K562 (cell line): ENCODE data around the gene ALKBH4. TPM values are rescaled to one million over a fixed set of nuclear protein-coding genes. Genes with fewer than 3 reads are reported as not detected.
"Not testable (repeated sequence)": the region's sequence is repeated elsewhere in the genome, so short reads cannot be mapped to it uniquely, and the experiment has no call there.

Experiments used
- ATAC-seq: fragments of 200-7000 bp; cut with Tn5 transposase; 3 replicates; pipeline ENCODE4 v1.9.1; 2020; ENCODE audit warnings: moderate library complexity
- BruUV-seq: library from RNA; stranded (reverse); fragments of 400-500 nt; replicated peaks from 2 replicates; lab custom pipeline; 2021; lab: Mats Ljungman, UMichigan
- CTCF ChIA-PET: fragments of 300-600 bp; formaldehyde crosslinking; extraction: SDS; loops from one replicate; lab custom pipeline; 2021; ENCODE audit warnings: low intra/inter-chr PET ratio; lab: Yijun Ruan, JAX
- POLR2A ChIA-PET: fragments of 300-600, 350-650 bp; sonication (Branson Sonifier 250); formaldehyde crosslinking; extraction: SDS; loops from one replicate; lab custom pipeline; 2021; ENCODE audit warnings: antibody characterized with exemption, inconsistent platforms; lab: Yijun Ruan, JAX
- DNase-seq, 4 experiments: peaks; one replicate each; pipeline versions ENCODE4 v3.0.0 to v3.0.0-alpha.2; 2011 to 2018; ENCODE audit warnings: low spot score in 3 of 4, mixed read lengths in 3 of 4; ENCODE audit errors: extremely low read depth in 1 of 4
- FAIRE-seq: peaks from 2 replicates; lab custom pipeline; 2011; peaks lifted over from hg19 to GRCh38; lab: Jason Lieb, UNC
- H2AFZ ChIP-seq: 2 replicates; pipeline ENCODE4 v1.6.0; 2011; ENCODE audit warnings: low read depth, low read length, control low read depth, inconsistent platforms
- H3K27ac ChIP-seq: fragments of 200-600 bp; 3 replicates; pipeline ENCODE4 v1.8.0; 2011; ENCODE audit warnings: low read depth, mild to moderate bottlenecking, control low read depth, inconsistent platforms, low read length, moderate library complexity, mixed read lengths; ENCODE audit errors: extremely low read depth
- H3K27me3 ChIP-seq, 2 experiments: fragments of 300-600 bp in 1 of 2; 2 replicates in 1 of 2; 3 replicates in 1 of 2; pipeline versions ENCODE4 v1.6.0 to v1.8.0; 2011; ENCODE audit warnings: inconsistent platforms in 2 of 2, low read length in 2 of 2, mild to moderate bottlenecking in 1 of 2, mixed read lengths in 1 of 2, moderate library complexity in 1 of 2; ENCODE audit not compliant: control insufficient read depth in 2 of 2, insufficient read depth in 2 of 2
- H3K36me3 ChIP-seq: fragments of 300-600 bp; 3 replicates; pipeline ENCODE4 v1.8.0; 2011; ENCODE audit warnings: mild to moderate bottlenecking, low read length, inconsistent platforms; ENCODE audit not compliant: control insufficient read depth, insufficient read depth
- H3K4me1 ChIP-seq, 2 experiments: fragments of 200-600 bp in 1 of 2; replicated peaks in 1 of 2; 2 replicates in 1 of 2; 3 replicates in 1 of 2; pipeline versions ENCODE4 v1.5.1 to v1.8.0; 2011; ENCODE audit warnings: inconsistent platforms in 2 of 2, low read length in 2 of 2, mild to moderate bottlenecking in 1 of 2, mixed read lengths in 1 of 2, moderate library complexity in 1 of 2; ENCODE audit not compliant: control insufficient read depth in 2 of 2, insufficient read depth in 2 of 2
- H3K4me2 ChIP-seq: 2 replicates; pipeline ENCODE4 v1.6.1; 2011; ENCODE audit warnings: low read length, control low read depth, inconsistent platforms, mixed read lengths; ENCODE audit not compliant: insufficient read depth
- H3K4me3 ChIP-seq: fragments of 200-600 bp; sonication (generic), shearing (Covaris generic); 2 replicates; pipeline ENCODE4 v1.5.1; 2016; ENCODE audit warnings: control low read depth, inconsistent platforms
- H3K79me2 ChIP-seq: fragments of 200-600 bp; 3 replicates; pipeline ENCODE4 v1.8.0; 2011; ENCODE audit warnings: low read length, inconsistent platforms; ENCODE audit not compliant: control insufficient read depth, insufficient read depth
- H3K9ac ChIP-seq, 2 experiments: 2 replicates each; pipeline versions ENCODE4 v1.6.0 to v1.6.1; 2011; ENCODE audit warnings: low read depth in 2 of 2, low read length in 2 of 2, control low read depth in 1 of 2, inconsistent platforms in 1 of 2, mild to moderate bottlenecking in 1 of 2, mixed read lengths in 1 of 2; ENCODE audit not compliant: insufficient read depth in 1 of 2
- H3K9me1 ChIP-seq: one replicate; pipeline ENCODE4 v1.6.0; 2011; ENCODE audit warnings: inconsistent platforms, mild to moderate bottlenecking, low read length, moderate library complexity; ENCODE audit not compliant: control insufficient read depth, insufficient read depth
- H3K9me3 ChIP-seq: replicated peaks from 2 replicates; pipeline ENCODE4 v1.5.1; 2011; ENCODE audit warnings: low read depth, low read length, inconsistent platforms; ENCODE audit not compliant: control insufficient read depth, insufficient read depth
- H4K20me1 ChIP-seq: replicated peaks from 2 replicates; pipeline ENCODE4 v1.6.1; 2011; ENCODE audit warnings: low read length, inconsistent platforms, mixed read lengths; ENCODE audit not compliant: control insufficient read depth, insufficient read depth
- WGBS: fragments of 100-300 bp; shearing (Covaris generic); methylation state at CpG from one replicate; pipeline ENCODE4 v1.1.6; 2016; ENCODE audit warnings: low coverage, mixed read lengths; ENCODE audit not compliant: insufficient coverage; ENCODE audit errors: missing lambda C conversion rate; 5-methylcytosine and 5-hydroxymethylcytosine counted together
- in situ Hi-C: fragments of 300-500 bp; cut with MboI; formaldehyde crosslinking; loops from 4 replicates; pipeline ENCODE4 v1.15.0; 2018; ENCODE audit warnings: inconsistent platforms, mixed read lengths
- intact Hi-C: fragments of 100-400 bp; cut with micrococcal nuclease; formaldehyde crosslinking; loops from 2 replicates; pipeline ENCODE4 v1.14.2; 2022
- polyA plus RNA-seq, 8 experiments: library from polyadenylated mRNA; depleted of rRNA in 4 of 8; stranded (reverse) in 5 of 8; unstranded in 3 of 8; fragments of >200 nt; fragmentation: Nextera tagmentation in 2 of 8; fragmentation: Illumina TruSeq in 1 of 8; extraction: Ambion mirVana in 2 of 8; extraction: Trizol in 1 of 8; gene quantifications; 2 replicates each; pipeline versions ENCODE4 v1.2.1 to v1.2.3, GENCODE V29; 2011 to 2014; ENCODE audit warnings: inconsistent platforms in 1 of 8, missing spikeins in 1 of 8
- total RNA-seq, 7 experiments: library from RNA; depleted of rRNA in 6 of 7; stranded (reverse); fragments of >200 nt in 6 of 7; fragmentation: Illumina TruSeq in 2 of 7; extraction: Trizol in 2 of 7; gene quantifications; 2 replicates each; pipeline versions ENCODE4 v1.2.1 to v1.2.3, GENCODE V29; 2011 to 2021; ENCODE audit warnings: low replicate concordance in 1 of 7

Gene ALKBH4
- total and polyA plus RNA-seq, 9 of the 15 experiments (the other 6 are each of a cell fraction or from before 2014, with no cell fraction given): 4.6 to 21.4 (median 11.8) TPM

DNA sequence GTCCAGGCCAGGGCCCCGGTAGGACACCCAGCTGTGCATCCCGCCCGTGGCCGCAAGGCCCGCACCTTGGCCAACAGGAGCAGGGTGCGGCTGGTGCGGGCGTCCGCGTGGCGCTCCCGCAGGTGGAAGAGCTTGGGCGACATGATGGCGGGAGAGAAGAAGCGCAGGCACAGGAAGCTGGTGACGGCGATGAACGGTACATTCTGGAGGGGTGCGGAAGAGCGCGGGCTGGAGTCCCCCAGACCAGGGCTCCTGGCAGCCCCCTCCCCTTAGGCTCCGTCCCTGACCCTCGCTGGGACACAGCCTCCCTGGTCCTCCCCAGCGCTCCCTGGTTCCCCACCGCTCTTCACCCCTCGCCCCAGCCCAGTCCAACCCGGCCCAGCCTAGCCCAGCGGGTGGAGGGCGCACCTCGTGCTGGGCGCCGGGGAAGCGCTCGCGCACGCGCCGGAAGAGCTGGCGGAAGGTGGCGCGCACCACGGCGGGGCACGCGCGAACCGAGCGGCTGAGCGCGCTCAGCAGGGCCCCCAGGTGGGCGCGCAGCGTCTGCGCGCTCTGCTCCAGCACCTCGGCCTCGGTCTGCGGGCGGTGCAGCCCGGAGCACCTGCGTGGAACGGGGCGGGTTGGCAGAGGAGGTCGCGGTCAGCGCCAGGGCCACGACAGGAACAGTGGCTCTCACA, 29.9 kb upstream of the ALKBH4 start:
- H4K20me1 ChIP-seq, H2AFZ ChIP-seq, CTCF ChIA-PET, FAIRE-seq, H3K4me1 ChIP-seq, ATAC-seq, H3K9ac ChIP-seq, H3K79me2 ChIP-seq, H3K4me2 ChIP-seq, intact Hi-C loops, POLR2A ChIA-PET, H3K27ac ChIP-seq, H3K36me3 ChIP-seq, H3K4me3 ChIP-seq, DNase-seq, H3K9me1 ChIP-seq, BruUV-seq, H3K27me3 ChIP-seq, H3K9me3 ChIP-seq: not testable (repeated sequence)
- in situ Hi-C loops: loop anchor here (25.0 kb wide), 1 partner anchor 568 kb away; the partner anchor contains the start of gene FBXL13
- WGBS: no CpG with 5 or more reads among the region's 67 CpGs

DNA sequence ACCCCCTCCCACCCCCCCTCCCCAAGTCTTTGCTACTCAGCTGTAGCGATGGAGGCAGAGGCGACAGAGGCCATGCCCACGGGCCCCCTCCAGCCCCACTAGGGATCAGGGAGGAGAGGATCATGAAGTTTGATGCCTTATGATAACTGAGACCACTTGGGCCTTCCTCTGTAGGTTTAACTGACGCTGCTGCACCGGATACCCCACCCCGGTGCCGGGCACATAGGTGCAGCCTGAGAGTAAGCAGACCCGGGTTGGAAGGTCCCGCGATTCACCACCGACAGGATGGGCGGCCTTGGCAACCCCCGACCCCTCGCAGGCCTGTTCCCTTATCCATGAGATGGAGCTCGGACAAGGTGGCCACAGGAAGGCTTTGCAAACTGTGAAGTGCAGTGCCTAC, 29.4 kb upstream of the ALKBH4 start:
- H3K79me2 ChIP-seq, H3K36me3 ChIP-seq, H4K20me1 ChIP-seq, H3K27me3 ChIP-seq, H3K9ac ChIP-seq, H2AFZ ChIP-seq, H3K4me3 ChIP-seq, FAIRE-seq, H3K9me1 ChIP-seq, ATAC-seq, POLR2A ChIA-PET, DNase-seq, BruUV-seq, CTCF ChIA-PET, H3K27ac ChIP-seq, H3K9me3 ChIP-seq, H3K4me1 ChIP-seq, H3K4me2 ChIP-seq, intact Hi-C loops: not testable (repeated sequence)
- 80% methylated on average over 1 of the region's 15 CpGs for WGBS
- in situ Hi-C loops: loop anchor here (25.0 kb wide), 1 partner anchor 568 kb away; the partner anchor contains the start of gene FBXL13

DNA sequence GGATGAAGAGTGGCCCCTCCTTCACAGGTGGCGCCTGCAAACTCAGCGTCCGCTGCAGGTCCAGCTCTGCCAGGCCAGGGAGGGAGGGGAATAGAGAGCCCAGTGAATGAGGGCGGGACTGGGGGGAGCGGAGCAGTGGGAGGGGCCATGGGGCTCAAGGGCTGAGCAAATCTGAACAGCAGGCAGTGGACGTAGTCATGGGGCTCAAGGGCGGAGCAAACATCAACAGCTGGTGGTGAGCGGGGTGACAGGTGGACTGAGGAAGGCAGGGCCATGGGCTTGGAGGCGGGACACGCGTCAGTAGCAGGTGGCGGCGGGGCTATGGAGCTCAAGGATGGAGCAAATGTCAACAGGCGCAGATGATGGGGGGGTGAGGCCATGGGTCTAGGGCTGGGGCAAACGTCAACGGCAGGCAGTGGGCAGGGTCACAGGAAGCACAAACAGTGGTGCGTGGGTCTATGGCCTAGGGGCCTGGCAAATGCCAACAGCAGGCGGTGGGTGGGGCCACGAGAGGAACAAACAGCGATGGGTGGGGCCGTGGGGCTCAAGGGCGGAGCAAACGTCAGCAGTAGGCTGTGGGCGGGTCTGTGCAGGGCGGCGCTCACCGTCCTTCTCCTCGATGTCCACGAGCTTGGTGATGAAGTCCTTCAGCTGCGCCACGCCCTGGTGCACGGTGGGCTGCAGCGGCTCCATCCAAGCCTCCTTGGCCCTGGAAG, 28.7 kb upstream of the ALKBH4 start:
- FAIRE-seq, H3K9me3 ChIP-seq, POLR2A ChIA-PET, CTCF ChIA-PET, H3K4me1 ChIP-seq, H3K4me3 ChIP-seq, DNase-seq, H3K27me3 ChIP-seq, H3K9ac ChIP-seq, intact Hi-C loops, H4K20me1 ChIP-seq, H3K79me2 ChIP-seq, H3K9me1 ChIP-seq, H3K4me2 ChIP-seq, BruUV-seq, H2AFZ ChIP-seq, H3K27ac ChIP-seq, H3K36me3 ChIP-seq: not testable (repeated sequence)
- no CpG with 5 or more reads among the region's 33 CpGs for WGBS
- in situ Hi-C loops: loop anchor here (25.0 kb wide), 1 partner anchor 569 kb away; the partner anchor contains the start of gene FBXL13
- ATAC-seq: peak; percentile 81
